Measurements from ENCODE around the gene RPL9.
A peak's percentile ranks its signal among the peaks of the same experiment; 100 is the strongest.
"Not testable (repeated sequence)": the region's sequence is repeated elsewhere in the genome, so short reads cannot be mapped to it uniquely, and the experiment has no call there.

The RPL9 gene

GRCh38 chr4:39458505-39459300 lies at the start of gene RPL9, which contains the start of gene LIAS:
Gene RPL9 (minus strand): TSS chr4:39458922. CDS start chr4:39458439, 483 bp downstream.
Gene LIAS (plus strand): TSS chr4:39459056. CDS start chr4:39459118, 62 bp downstream.
- H3K4me3 Mint-ChIP-seq = peak within 1 kb of the TSS; percentile 95 to 99
- no peaks in the 10 kb centered on the region for H3K9me3 Mint-ChIP-seq
- ATAC-seq (peak; percentile 91), DNase-seq (peak; percentile 90 to 95)
- peak within 1 kb of the TSS; percentile 99 to 100 for H3K27ac Mint-ChIP-seq
- H3K27me3 Mint-ChIP-seq = no peaks in the 10 kb centered on the region
- peaks cover 55% of the 10 kb centered on the region for H3K4me1 Mint-ChIP-seq

DNA sequence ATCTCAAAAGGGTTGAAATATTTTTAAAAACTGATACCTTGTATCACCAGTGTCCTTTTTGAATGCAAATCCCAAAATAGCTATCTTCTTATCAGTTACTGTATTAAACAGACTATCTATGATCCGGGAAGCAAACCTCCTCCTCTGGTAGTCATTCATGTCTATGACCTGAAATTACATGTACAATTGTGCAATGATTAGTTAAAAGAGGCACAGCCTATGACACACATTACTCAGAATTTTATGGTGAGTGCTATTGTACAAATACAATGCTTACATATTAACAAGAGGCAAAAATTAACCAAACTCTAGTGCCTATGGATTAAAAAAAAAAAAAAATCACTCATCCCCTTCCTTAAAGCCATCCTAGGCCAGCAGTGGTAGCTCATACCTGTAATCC lies 46.9 kb upstream of the RPL9 start:
- Mint-ChIP-seq H3K4me1 (no peaks in the 10 kb centered on the region), H3K9me3 (no peaks in the 10 kb centered on the region), H3K4me3 (no peak overlapping the region), H3K27ac (no peak overlapping the region), H3K27me3 (no peaks in the 10 kb centered on the region)
- DNase-seq (no peak), ATAC-seq (no peak)

DNA sequence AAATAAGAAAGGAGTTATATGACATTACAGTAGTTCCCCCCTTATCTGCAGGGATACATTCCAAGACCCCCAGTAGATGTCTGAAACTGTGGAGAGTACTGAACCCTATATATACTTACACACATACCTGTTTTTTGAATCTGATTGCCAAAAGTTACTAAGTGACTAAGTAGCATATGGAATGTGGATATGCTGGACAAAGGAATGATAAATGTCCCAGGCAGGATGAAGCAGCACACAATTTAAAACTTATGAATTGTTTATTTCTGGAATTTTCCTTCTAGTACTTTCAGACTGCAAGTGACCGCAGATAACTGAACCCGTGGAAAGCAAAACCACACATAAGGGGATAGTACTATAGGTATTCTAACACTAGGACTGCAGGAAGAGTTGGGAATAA lies 45.8 kb upstream of the RPL9 start:
- Mint-ChIP-seq H3K27me3 (no peaks in the 10 kb centered on the region), H3K4me3 (no peak overlapping the region), H3K27ac (no peak overlapping the region), H3K9me3 (no peaks in the 10 kb centered on the region), H3K4me1 (no peaks in the 10 kb centered on the region)
- ATAC-seq = no peak
- DNase-seq = no peak

- not testable (repeated sequence) for ATAC-seq
These were observed 43.9 kb upstream of the RPL9 start for GRCh38 chr4:39502664-39503035.

GRCh38 chr4:39502019-39502663 lies 43.4 kb upstream of the RPL9 start:
- DNase-seq = no peak
- Mint-ChIP-seq H3K27me3 (no peaks in the 10 kb centered on the region), H3K4me1 (no peaks in the 10 kb centered on the region)

More at GRCh38 chr4:39502664-39503035, 43.9 kb upstream of the RPL9 start:
- not testable (repeated sequence) for H3K27me3 Mint-ChIP-seq, H3K4me3 Mint-ChIP-seq, H3K27ac Mint-ChIP-seq, H3K9me3 Mint-ChIP-seq, DNase-seq, H3K4me1 Mint-ChIP-seq

GRCh38 chr4:39498727-39499020 lies 40.0 kb upstream of the RPL9 start:
- H3K27me3 Mint-ChIP-seq = no peaks in the 10 kb centered on the region
- no peak overlapping the region for H3K27ac Mint-ChIP-seq
- DNase-seq = no peak
- no peak for ATAC-seq
- no peak overlapping the region for H3K4me3 Mint-ChIP-seq
- H3K4me1 Mint-ChIP-seq = no peaks in the 10 kb centered on the region
- H3K9me3 Mint-ChIP-seq = no peaks in the 10 kb centered on the region

More at GRCh38 chr4:39502019-39502663, 43.4 kb upstream of the RPL9 start:
- no peak for ATAC-seq
- Mint-ChIP-seq H3K9me3 (no peaks in the 10 kb centered on the region), H3K27ac (no peak overlapping the region), H3K4me3 (no peak overlapping the region)

GRCh38 chr4:39497909-39498726 lies 39.4 kb upstream of the RPL9 start:
- DNase-seq (no peak), ATAC-seq (no peak)
- Mint-ChIP-seq H3K4me1 (no peaks in the 10 kb centered on the region), H3K9me3 (no peaks in the 10 kb centered on the region), H3K27ac (no peak overlapping the region), H3K27me3 (no peaks in the 10 kb centered on the region), H3K4me3 (no peak overlapping the region)

DNA sequence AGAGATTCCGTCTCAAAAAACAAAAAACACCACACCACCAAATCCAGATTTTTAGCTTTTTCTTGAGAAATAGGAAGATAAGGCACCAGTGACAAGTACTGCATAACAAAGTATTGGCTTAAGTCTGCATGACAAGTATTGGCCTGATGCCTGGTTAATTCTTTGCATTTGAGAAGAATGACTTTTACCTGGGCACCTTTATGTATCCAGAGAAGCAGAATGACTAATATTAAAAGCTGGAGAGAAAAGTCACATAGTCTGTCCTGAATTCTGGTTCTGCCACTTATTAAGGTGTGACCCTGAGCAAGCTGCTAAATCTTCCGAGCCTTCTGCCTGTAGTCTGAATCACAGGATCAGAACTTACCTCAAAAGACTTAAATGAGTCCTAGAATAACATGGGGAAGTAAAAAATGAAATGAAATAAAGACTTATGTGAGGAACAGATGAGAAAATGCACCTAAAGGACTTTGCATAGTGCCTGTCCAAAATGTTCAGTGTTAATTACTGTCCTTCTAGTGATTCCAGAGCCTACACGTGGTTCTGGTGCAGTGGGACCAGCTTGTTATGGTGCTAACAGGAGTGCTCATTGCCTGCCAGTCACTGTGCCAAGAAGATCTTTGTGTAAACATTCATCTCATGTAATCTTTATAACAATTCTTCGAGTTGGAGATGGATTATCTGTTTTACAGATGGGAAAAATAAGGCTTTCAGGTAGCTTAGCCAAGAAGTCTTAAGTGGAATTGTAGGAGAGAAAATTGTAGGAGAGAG lies 36.9 kb upstream of the RPL9 start:
- ATAC-seq (no peak), DNase-seq (no peak)
- no peaks in the 10 kb centered on the region for H3K9me3 Mint-ChIP-seq
- no peaks in the 10 kb centered on the region for H3K4me1 Mint-ChIP-seq
- no peak overlapping the region for H3K27ac Mint-ChIP-seq
- H3K4me3 Mint-ChIP-seq = no peak overlapping the region
- H3K27me3 Mint-ChIP-seq = no peaks in the 10 kb centered on the region

DNA sequence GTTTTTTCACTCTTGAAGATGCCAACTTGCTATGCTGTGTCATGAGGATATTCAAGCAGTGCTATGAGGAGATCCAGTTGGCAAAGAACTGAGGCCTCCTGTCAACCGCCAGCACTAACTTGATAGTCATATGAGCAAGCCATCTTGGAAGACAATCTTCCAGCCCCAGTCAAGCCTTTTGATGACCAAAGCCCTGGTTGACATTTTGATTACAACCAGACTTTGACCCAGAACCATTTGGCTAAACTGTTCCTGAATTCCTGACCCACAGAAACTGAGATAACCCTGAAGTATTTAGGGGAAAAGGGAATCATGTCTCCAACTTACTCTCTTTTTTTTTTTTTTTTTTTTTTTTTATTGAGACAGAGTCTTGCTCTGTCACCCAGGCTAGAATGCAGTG lies 35.6 kb upstream of the RPL9 start:
- no peak for ATAC-seq
- H3K27me3 Mint-ChIP-seq = no peaks in the 10 kb centered on the region
- DNase-seq = no peak
- no peak overlapping the region for H3K27ac Mint-ChIP-seq
- H3K4me3 Mint-ChIP-seq = no peak overlapping the region
- no peaks in the 10 kb centered on the region for H3K9me3 Mint-ChIP-seq
- H3K4me1 Mint-ChIP-seq = no peaks in the 10 kb centered on the region

DNA sequence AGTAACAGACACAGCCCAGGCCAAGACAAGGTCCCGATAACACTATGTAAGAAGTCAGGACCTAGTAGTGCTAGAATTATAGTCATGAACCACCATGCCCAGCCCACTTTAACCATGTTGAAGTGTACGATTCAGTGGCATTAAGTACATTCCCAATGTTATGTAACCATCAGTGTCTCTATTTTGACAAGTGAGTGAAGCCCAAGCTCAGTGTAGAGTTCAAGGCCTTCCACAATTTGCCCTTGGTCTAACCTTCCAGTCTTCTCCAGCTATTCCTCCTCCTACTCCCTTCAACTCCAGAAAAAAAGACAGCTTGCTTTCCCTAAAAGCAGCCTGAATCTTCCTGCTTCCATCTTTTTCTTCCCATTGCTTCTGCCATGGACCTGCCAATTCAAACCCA lies 31.6 kb upstream of the RPL9 start:
- Mint-ChIP-seq H3K27me3 (no peaks in the 10 kb centered on the region), H3K4me3 (no peak overlapping the region), H3K9me3 (no peaks in the 10 kb centered on the region), H3K27ac (no peak overlapping the region), H3K4me1 (no peaks in the 10 kb centered on the region)
- DNase-seq (no peak), ATAC-seq (no peak)

DNA sequence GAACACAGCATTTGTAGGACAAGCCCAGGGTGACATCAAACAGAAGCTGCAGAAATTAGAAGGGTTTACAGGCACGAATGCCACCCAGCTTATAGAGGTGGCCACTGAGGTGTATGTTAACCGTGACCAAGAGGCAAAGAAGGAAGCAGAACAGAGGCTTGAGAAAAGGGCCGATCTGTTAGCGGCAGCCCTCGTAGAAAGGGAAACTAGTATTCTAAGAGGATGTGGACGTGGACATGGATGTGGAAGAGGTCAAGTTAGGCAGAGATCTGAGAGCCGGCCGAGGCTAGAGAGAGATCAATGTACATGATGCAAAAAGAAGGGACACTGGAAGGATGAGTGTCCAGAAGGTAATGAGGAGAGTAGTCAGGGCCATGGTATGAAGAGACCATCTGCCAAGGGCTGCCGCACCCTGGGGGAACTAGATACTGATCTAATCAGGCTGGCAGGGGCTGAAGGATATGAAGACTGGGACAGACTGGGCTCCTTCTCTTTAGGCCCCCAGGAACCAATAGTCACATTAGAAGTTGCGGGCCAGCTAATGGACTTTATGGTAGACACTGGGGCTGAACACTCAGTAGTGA lies 27.6 kb upstream of the RPL9 start:
- ATAC-seq = no peak
- Mint-ChIP-seq H3K27me3 (no peaks in the 10 kb centered on the region), H3K27ac (no peak overlapping the region), H3K4me3 (no peak overlapping the region), H3K9me3 (peaks cover 0 to 7% of the 10 kb centered on the region in 2 donors), H3K4me1 (no peaks in the 10 kb centered on the region)
- DNase-seq = no peak

GRCh38 chr4:39484582-39485272 lies 26.0 kb upstream of the RPL9 start:
- no peak overlapping the region for H3K4me3 Mint-ChIP-seq
- no peak for DNase-seq
- H3K9me3 Mint-ChIP-seq = peaks cover 0 to 7% of the 10 kb centered on the region in 2 donors
- H3K27me3 Mint-ChIP-seq = no peaks in the 10 kb centered on the region
- H3K4me1 Mint-ChIP-seq = no peaks in the 10 kb centered on the region
- no peak for ATAC-seq
- no peak overlapping the region for H3K27ac Mint-ChIP-seq

- Mint-ChIP-seq H3K9me3 (peaks cover 0 to 7% of the 10 kb centered on the region in 2 donors), H3K4me3 (no peak overlapping the region), H3K27ac (no peak overlapping the region), H3K27me3 (no peaks in the 10 kb centered on the region), H3K4me1 (no peaks in the 10 kb centered on the region)
- no peak for ATAC-seq
- DNase-seq = no peak
These were observed 22.4 kb upstream of the RPL9 start for GRCh38 chr4:39480902-39481695.

DNA sequence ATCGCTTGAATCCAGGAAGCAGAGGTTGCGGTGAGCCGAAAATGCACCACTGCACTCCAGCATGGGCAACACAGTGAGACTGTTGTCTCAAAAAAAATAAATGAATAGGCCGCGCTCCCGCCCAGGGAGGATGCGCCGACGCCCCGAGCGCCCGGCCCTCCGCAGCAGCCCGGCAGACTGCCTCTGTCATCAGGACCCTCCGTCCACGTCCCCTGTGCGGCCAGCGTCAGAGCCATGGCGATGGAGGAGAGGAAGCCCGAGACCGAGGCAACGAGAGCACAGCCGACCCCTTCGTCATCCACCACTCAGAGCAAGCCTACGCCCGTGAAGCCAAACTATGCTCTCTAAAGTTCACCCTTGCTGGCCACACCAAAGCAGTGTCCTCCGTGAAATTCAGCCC lies 21.5 kb upstream of the RPL9 start:
- H3K4me3 Mint-ChIP-seq = no peak overlapping the region
- no peaks in the 10 kb centered on the region for H3K27me3 Mint-ChIP-seq
- no peak overlapping the region for H3K27ac Mint-ChIP-seq
- no peak for DNase-seq
- no peak for ATAC-seq
- H3K4me1 Mint-ChIP-seq = no peaks in the 10 kb centered on the region
- peaks cover 0 to 7% of the 10 kb centered on the region in 2 donors for H3K9me3 Mint-ChIP-seq
